Measurements from ENCODE around the gene CELSR2.

DNA sequence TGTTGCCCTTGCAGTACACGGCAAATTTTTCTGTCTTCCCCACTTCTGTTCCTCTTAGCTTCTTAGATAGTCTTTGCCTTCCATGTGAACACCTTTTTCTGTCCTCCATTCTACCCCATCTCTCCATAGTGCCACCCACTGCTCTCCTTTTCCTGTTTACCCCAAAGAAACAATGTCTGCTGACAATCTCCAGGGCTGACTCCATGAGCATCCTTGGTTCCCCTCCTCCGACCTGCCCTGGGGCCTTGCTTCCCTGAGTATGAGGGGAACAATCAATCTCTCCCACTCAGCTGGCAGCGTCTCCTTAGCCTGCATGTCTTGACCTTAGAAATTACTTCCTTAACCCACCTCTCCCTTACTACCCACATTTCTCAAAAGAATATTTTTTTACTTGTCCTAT lies 69.8 kb downstream of the CELSR2 start:
- TF ChIP-seq, protein P1, sequence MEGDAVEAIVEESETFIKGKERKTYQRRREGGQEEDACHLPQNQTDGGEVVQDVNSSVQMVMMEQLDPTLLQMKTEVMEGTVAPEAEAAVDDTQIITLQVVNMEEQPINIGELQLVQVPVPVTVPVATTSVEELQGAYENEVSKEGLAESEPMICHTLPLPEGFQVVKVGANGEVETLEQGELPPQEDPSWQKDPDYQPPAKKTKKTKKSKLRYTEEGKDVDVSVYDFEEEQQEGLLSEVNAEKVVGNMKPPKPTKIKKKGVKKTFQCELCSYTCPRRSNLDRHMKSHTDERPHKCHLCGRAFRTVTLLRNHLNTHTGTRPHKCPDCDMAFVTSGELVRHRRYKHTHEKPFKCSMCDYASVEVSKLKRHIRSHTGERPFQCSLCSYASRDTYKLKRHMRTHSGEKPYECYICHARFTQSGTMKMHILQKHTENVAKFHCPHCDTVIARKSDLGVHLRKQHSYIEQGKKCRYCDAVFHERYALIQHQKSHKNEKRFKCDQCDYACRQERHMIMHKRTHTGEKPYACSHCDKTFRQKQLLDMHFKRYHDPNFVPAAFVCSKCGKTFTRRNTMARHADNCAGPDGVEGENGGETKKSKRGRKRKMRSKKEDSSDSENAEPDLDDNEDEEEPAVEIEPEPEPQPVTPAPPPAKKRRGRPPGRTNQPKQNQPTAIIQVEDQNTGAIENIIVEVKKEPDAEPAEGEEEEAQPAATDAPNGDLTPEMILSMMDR (IDR thresholded peaks at IDR 0.05; ENCODE audit: low read depth, low read length, poor library complexity, severe bottlenecking), result no peak
- TF ChIP-seq EZH2phosphoT487 (IDR thresholded peaks at IDR 0.05; ENCODE audit: borderline replicate concordance, low read length), result no peak
